ENCODE measurements around the gene GPBP1. TPM values are rescaled to one million over a fixed set of nuclear protein-coding genes. Genes with fewer than 3 reads are reported as not detected.
A peak's percentile ranks its signal among the peaks of the same experiment; 100 is the strongest.
"Not testable (repeated sequence)": the region's sequence is repeated elsewhere in the genome, so short reads cannot be mapped to it uniquely, and the experiment has no call there.

GPBP1 gene, protein sequence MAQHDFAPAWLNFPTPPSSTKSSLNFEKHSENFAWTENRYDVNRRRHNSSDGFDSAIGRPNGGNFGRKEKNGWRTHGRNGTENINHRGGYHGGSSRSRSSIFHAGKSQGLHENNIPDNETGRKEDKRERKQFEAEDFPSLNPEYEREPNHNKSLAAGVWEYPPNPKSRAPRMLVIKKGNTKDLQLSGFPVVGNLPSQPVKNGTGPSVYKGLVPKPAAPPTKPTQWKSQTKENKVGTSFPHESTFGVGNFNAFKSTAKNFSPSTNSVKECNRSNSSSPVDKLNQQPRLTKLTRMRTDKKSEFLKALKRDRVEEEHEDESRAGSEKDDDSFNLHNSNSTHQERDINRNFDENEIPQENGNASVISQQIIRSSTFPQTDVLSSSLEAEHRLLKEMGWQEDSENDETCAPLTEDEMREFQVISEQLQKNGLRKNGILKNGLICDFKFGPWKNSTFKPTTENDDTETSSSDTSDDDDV
- 54.0 TPM for total RNA-seq
- long read RNA-seq, full-length matches to known transcripts: 88 of 182 reads
- long read RNA-seq, partial matches to known transcripts: 6 of 182 reads
- long read RNA-seq, other reads (novel, unspliced or antisense): 88 of 182 reads

DNA sequence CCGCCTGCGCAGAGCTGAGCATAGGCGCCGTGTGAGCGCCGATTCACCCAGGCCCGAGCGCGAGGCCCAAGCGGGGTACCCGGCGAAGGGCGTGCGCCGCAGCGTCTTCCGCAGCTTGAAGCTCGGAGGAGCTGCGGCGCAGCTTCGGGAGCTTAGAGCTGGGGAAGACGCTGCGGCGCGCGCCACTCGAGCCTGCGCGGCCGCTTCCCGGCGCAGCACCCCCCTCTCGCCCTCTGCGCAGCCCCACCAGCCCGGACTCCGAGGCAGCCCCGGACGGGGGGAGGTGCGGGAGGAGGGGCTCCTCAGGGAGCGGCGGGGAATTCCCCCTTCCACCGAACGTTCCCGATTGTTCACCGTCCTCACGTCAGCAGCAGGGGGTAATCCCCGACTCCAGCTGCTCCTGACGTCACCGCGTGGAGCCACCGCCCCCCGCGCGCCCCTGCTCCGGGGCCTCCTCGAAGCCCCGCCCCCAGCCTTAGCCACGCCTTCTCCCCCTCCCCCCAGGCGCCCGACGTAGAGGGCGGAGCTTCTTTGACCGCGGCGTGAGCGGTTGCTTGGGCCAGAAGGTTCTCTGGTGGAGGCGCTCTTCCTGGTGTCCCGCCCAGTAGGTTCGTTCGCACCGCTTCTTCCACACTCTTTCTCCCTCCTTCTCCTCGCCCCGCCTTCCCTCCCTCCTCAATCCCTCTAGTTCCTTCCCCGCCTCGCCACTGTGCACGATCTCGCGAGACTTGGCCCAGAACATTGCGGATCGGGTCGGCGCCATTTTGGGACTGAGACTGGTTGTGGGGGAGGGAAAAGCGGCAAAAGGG is at the start of gene GPBP1:
TSS of gene GPBP1 (plus strand) at position 741 of the 809 bp plus-strand sequence. CDS start 40,072 bp downstream, outside the sequence.
- intact Hi-C loops (cut with DNase I): loop anchor here (5.0 to 10.0 kb wide), 2 partner anchors 34 to 219 kb away; partner anchors contain the start of gene MIER3
- ATAC-seq (ENCODE audit: poor library complexity): peak; percentile 94
- DNase-seq: peak; percentile 99

DNA sequence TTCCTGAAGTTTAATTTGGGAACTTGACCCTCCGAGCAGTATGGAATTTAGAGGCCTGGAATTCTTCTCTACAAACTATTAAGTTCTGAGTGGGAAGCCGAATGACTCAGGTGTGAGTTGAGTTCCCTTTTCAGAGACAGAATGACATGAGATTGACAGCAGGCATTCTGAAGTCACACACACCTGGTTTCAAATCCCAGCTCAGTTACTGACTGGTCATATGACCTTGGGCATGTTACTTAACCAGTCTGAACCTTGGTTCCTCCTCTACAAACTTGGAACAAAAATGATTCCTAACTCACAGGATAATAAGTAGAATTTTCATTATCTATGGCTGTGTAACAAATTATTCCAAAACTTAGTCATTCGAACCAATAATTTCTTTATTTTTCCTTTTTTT is 45.5 kb upstream of the GPBP1 start:
- intact Hi-C loops (cut with DNase I): no loop called here
- ATAC-seq (ENCODE audit: poor library complexity) (no peak), DNase-seq (no peak)

DNA sequence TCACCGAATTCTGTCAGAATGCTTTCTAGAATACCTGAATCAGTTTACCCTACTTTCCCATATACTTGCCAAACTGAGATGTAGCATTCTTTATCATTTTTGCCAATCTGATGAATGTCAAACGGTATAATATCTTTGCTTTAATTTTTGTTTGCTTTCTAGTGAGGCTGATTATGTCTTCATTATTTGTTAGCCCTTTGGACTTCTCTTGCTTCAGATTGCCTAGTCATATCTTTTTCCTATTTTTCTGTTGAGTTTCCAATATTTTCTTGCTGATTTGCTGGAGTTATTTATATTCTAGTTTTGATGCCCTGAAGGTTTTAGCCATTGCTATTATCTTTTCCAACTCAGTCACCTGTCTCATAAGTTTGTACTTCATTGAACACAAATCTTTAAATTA is 40.3 kb upstream of the GPBP1 start:
- ATAC-seq (ENCODE audit: poor library complexity) (no peak), DNase-seq (no peak)
- intact Hi-C loops (cut with DNase I): loop anchor here (10.0 kb wide), 1 partner anchor 229 kb away; the partner anchor contains the start of gene SETD9

DNA sequence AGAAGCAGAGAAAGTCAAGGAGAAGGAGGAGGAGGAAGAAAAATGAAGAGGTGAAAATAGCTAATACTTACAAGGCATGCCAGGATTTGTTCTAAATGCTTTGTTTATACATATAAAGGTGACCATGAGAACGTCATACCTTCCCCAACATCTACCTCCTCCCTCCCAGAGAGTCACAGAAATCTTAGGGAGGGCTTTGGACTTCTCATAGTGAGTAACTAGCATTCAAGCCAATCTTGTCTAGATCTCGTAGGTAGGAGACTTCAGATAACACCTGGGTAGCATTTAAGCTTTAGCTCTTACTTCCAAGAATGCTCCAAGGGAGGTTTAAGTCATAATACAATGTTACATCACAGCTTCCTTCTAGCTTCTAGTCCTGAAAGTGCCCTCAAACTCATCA is 36.5 kb upstream of the GPBP1 start:
- intact Hi-C loops (cut with DNase I): loop anchor here (10.0 kb wide), 1 partner anchor 233 kb away; the partner anchor contains the start of gene SETD9
- DNase-seq (no peak), ATAC-seq (ENCODE audit: poor library complexity) (no peak)

DNA sequence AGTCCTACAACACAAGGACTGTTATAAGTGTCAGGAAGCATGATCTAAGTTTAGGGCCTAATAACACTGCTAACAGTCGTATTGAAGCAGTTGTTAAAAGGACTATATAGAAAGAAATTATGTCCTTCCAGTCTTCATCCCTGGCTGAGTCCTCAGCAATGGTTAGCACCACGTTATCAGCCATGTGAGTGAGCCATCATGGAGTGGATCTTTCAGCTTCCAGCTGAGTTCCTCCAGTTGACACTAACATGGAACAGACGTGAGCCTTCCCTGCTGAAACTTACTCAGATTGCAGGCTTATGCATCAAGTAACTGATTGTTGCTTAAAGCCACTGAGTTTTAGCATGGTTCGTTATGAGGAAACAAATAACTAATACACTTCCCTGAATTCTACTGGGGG is 21.5 kb upstream of the GPBP1 start:
- intact Hi-C loops (cut with DNase I): no loop called here
- ATAC-seq (ENCODE audit: poor library complexity) (no peak), DNase-seq (no peak)

DNA sequence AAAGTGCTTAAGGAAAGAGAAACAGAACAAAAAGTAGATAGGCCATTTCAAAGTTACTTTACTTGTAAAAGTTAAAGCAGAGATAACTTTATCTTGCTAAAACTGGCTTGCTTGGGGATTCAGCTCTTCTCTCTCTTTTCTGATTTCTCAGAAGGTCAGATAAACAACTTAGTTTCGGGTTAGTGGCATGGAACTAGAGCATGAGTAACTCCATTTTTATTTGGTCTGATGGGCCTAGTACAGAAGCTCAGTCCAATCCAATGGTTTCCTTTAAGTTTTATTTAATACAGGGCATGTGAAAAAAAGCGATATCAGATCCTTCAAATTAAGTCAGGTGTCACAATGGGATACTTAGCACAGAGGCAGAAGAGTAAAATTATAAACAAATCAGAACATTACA is 18.8 kb upstream of the GPBP1 start:
- DNase-seq (no peak), ATAC-seq (ENCODE audit: poor library complexity) (no peak)
- intact Hi-C loops (cut with DNase I): no loop called here

DNA sequence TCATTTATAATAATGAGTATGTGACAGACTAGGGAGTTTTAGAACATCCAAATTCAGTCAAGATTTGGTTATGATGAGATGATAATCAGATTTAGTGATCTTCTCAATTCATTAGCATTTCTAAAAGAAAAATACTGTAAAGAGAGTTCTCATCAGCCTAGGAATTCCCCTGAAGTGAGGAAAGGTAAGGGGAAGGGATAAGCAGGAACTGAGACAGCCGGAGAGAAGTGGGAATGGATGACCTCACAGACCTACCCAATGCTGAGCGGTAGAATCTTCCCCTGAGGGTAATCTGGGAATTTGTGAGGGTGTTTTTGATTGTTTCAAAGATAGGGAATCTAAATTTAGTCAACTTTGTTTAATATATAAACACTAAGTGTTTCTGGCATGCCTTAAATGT is 16.7 kb upstream of the GPBP1 start:
- intact Hi-C loops (cut with DNase I): no loop called here
- ATAC-seq (ENCODE audit: poor library complexity) (no peak), DNase-seq (no peak)

DNA sequence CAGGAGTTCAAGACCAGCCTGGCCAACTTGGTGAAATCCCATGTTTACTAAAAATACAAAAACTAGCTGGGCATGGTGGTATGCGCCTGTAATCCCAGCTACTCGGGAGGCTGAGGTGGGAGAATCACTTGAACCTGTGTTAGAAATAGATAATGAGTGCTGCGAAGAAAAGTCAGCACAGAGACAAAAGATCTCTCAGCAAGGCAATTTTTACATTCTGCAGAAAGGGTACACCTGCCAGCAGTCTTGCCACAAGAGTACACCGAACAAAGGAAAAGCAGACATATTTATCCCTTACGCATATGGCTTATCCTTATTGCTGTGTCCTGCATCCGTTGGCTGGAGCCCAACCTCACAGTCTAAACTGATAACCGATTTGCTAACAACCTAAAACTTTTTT is 16.2 kb upstream of the GPBP1 start:
- intact Hi-C loops (cut with DNase I): no loop called here
- DNase-seq: no peak
- no peak for ATAC-seq (ENCODE audit: poor library complexity)

DNA sequence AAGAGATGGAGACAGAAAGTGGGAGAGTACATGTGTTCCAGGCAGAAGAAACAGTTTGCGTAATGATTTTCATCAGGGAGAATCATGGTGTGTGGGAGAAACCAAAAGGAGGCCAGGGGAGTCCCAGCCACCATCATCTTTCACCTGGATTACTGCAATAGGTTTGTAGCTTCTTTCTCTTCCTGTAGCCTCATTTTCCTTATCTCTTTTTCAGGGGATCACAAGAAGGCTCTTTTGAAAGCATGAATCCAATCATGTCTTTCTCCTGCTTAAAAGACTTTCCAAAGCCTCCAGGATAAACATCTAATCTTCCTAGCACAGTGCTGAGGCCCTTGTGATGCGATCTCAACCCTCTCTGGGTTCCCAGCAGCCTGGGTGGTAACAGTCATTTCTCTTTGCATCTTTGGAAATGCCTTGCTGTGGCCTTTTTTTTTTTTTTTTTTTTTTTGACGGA is 10.3 kb upstream of the GPBP1 start:
- no peak for ATAC-seq (ENCODE audit: poor library complexity)
- intact Hi-C loops (cut with DNase I): no loop called here
- no peak for DNase-seq

DNA sequence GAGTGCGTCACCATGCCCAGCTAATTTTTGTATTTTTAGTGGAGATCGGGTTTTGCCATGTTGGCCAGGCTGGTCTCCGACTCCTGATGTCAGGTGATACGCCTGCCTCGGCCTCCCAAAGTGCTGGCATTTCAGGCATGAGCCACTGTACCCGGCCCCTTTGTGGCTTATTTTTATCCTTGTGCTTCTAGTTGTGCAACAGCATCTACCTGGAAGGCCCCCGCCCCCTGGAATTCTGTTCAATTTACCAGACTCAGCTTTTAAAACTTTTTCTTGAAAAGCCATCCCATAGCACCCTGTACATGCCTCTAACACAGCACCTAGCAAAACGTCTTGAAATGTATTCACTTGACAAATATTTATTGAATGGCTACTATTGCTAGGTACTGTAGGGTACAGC is 9.7 kb upstream of the GPBP1 start:
- DNase-seq: no peak
- ATAC-seq (ENCODE audit: poor library complexity): no peak

DNA sequence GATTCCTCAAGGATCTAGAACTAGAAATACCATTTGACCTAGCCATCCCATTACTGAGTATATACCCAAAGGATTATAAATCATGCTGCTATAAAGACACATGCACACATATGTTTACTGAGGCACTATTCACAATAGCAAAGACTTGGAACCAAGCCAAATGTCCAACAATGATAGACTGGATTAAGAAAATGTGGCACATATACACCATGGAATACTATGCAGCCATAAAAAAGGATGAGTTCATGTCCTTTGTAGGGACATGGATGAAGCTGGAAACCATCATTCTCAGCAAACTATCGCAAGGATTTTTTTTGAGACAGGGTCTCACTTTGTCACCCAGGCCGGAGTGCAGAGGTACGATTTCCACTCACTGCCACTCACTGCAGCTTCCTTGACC is 8.7 kb upstream of the GPBP1 start:
- DNase-seq; intact Hi-C loops (cut with DNase I); ATAC-seq (ENCODE audit: poor library complexity): not testable (repeated sequence)

More for the DNA sequence above, 9.7 kb upstream of the GPBP1 start:
- intact Hi-C loops (cut with DNase I): no loop called here

DNA sequence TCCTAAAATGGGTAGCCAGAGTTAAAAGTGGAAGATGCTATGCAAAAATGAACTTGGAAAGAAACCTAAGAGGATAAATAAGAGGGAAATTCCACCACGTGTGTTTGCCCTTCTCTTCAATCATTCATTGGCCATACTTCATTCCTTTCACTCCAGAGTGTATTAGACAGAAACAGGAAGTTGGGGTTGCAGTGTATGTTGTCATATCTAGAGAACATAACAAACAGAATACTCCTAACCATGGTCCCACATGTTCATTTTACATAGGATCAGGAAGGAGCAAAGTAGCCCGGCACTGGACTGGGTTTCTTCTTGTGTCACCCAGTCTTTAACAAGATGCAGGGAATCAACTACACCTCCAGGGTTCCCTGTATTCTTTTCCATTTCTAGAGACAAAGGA is 7.6 kb upstream of the GPBP1 start:
- DNase-seq (no peak), ATAC-seq (ENCODE audit: poor library complexity) (no peak)
- intact Hi-C loops (cut with DNase I): no loop called here

DNA sequence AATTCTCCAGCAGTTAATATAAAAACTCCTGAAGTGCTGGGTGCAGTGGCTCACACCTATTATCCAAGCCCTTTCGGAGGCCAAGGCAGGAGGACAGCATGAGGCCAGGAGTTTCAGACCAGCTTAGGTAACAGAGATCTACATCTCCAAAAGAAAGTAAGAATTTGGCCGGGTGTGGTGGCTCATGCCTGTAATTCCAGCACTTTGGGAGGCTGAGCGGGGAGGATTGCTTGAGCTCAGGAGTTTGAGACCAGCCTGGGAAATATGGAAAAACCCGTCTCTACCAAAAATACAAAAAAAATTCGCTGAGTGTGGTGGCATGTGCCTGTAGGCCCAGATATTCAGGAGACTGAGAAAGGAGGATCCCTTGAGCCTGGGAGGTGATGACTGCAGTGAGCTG is 6.7 kb upstream of the GPBP1 start:
- intact Hi-C loops (cut with DNase I): no loop called here
- ATAC-seq (ENCODE audit: poor library complexity): no peak
- DNase-seq: no peak

DNA sequence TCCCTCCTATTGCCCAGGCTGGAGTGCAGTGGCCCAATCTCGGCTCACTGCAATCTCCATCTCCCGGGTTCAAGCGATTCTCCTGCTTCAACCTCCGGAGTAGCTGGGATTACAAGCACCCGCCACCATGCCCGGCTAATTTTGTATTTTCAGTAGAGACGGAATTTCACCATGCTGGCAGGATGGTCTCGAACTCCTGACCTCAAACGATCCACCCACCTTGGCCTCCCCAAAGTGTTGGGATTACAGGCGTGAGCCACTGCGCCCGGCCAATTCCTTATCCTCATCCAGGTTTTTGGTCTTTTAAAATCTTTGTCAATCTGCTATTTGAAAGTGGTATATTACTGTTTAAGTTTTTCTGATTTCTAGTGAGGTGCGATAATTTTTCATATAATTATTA is 3.7 kb upstream of the GPBP1 start:
- not testable (repeated sequence) for DNase-seq; ATAC-seq (ENCODE audit: poor library complexity)
- intact Hi-C loops (cut with DNase I): loop anchor here (5.0 to 10.0 kb wide), 2 partner anchors 37 to 215 kb away; partner anchors contain the start of gene MIER3

DNA sequence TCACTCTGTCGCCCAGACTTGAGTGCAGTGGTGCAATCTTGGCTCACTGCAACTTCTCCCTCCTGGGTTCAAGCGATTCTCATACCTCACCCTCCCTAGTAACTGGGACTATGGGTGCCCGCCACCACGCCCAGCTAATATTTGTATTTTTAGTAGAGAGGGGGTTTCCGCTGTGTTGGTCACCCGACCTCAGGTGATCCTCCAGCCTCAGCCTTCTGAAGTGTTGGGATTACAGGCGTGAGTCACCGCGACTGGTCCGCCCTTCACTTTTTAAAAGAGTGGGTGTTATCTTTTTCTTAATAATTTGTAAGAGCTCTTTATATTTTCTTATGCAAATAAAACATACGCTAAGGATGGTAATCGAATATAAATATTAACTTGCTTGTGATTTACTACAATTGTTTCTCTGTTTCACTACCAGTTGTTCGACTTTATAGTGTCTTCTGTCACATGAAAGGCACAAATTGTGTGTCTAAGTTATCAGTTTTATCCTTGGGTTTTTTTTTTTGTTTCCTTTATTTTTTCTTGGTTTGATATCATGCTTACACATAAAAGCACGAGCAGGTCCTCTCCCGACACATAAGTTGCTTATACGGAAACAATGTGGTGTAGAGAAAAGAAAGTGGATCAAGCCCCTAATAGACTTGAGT is 1.9 kb upstream of the GPBP1 start:
- intact Hi-C loops (cut with DNase I): loop anchor here (5.0 to 10.0 kb wide), 2 partner anchors 35 to 217 kb away; partner anchors contain the start of gene MIER3
- no peak for DNase-seq
- ATAC-seq (ENCODE audit: poor library complexity): no peak

DNA sequence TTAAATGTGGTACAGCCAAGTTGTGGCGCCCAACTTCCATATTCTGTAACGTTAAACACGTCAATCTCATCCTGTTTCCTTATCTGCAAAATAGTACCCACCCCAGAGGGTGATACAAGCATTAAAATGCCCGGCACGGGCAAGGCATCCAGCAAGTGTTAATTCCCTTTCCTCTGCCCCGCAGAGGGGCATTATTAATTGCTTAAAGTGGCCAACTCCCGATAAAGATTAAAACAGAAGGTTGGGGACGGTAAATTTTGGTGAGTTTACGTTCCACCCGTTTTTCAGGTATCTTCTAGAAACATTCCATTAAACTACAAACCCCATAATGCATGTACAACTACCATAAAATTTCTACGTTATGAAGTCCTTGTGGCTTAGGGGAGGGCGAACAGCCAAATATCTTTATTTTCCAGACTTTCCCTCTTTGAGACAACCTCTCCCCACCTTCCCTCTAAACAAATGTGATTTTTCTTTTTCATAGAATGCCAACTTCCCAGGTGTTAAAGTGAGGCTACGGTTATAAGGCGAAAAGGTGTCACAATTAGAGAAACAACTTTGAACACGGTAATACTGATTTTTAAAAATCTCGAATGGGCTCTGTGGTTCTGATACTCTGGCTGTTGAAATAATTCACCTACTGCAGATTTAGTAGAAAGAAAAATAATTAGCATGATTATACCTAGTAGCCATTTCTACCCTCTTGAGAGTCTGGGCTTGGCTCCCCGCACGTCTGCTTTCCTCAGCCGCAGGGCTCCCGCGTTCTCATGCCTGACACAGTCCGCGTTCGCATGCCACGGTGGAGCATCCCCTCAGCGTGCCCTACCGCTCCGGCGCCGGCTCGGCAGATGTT is 1.2 kb upstream of the GPBP1 start:
- DNase-seq (no peak), ATAC-seq (ENCODE audit: poor library complexity) (no peak)
- intact Hi-C loops (cut with DNase I): loop anchor here (5.0 to 10.0 kb wide), 2 partner anchors 35 to 218 kb away; partner anchors contain the start of gene MIER3

DNA sequence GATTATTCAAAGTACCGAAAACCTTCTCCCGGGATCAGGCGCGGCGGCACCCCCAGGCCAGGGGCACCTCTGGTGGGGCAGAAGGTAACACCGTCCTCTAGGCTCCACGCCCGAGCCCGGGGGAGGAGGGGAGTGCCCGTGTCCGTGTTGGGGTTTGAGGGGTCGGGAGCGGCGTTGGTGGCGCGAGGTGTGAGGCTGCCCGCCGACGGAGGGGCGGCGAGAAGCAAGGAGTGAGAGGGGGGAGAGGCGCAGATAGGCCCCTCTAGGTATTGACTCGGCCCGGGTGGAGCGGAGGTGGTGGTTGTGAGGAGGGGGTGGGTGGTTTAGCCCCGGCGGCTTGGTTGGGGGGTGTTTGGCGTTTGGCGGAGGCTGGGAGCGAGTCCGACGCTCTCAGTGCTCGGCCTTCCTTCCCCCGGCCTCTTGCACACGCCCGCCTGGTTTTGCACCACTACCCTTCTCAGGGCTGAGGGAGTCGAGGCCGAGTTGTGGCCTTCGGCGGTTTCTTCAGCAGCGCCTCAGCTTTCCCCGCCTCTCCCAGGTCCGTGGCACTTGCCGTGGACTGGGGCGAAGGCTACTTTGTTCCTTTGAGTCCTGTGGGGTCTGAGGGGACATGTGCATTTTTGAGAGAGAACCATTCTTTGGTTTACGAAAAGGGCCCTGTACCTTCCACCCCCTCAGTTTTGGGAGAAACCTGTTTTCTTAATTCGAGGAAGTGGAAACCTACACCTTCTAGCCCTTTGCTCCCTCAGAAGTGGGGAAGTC is 450 bp downstream of the GPBP1 start:
- ATAC-seq (ENCODE audit: poor library complexity) (peak; percentile 14), DNase-seq (peak; percentile 59)
- intact Hi-C loops (cut with DNase I): loop anchor here (5.0 to 10.0 kb wide), 2 partner anchors 33 to 220 kb away; partner anchors contain the start of gene MIER3

All from Right ventricle myocardium superior (tissue), 1 donor.